Immature natural killer cell (primary cell): ENCODE results near the gene NTRK1. TPM values are rescaled to one million over a fixed set of nuclear protein-coding genes. Genes with fewer than 3 reads are reported as not detected.
"Not testable (repeated sequence)": the region's sequence is repeated elsewhere in the genome, so short reads cannot be mapped to it uniquely, and the experiment has no call there.

Experiments used
- DNase-seq, 3 donors: peaks; one replicate each; pipeline ENCODE4 v3.0.0; 2022; ENCODE audit warnings: mixed read lengths in 1 of 3
- H3K27ac Mint-ChIP-seq, 6 donors: one replicate each; pipeline ENCODE4 v1.8.0; 2020; ENCODE audit warnings: mixed read lengths in 6 of 6, mild to moderate bottlenecking in 5 of 6, inconsistent platforms in 4 of 6, moderate library complexity in 3 of 6
- H3K27me3 Mint-ChIP-seq, 3 donors: one replicate each; pipeline ENCODE4 v1.8.0; 2020 to 2021; ENCODE audit warnings: low read depth in 3 of 3, mild to moderate bottlenecking in 3 of 3, mixed read lengths in 3 of 3, moderate library complexity in 3 of 3, inconsistent platforms in 1 of 3
- H3K36me3 Mint-ChIP-seq, 3 donors: one replicate each; pipeline ENCODE4 v1.8.0; 2020; ENCODE audit warnings: mixed read lengths in 3 of 3, inconsistent platforms in 2 of 3, mild to moderate bottlenecking in 2 of 3
- H3K4me1 Mint-ChIP-seq, 2 donors: one replicate each; pipeline ENCODE4 v1.8.0; 2020; ENCODE audit warnings: inconsistent platforms in 2 of 2, mild to moderate bottlenecking in 2 of 2, mixed read lengths in 2 of 2, moderate library complexity in 1 of 2
- H3K4me3 Mint-ChIP-seq, 5 donors: one replicate each; pipeline ENCODE4 v1.8.0; 2020; ENCODE audit warnings: mild to moderate bottlenecking in 5 of 5, mixed read lengths in 5 of 5, inconsistent platforms in 3 of 5, moderate library complexity in 3 of 5
- H3K9me3 Mint-ChIP-seq, 6 donors: one replicate each; pipeline ENCODE4 v1.8.0; 2020; ENCODE audit warnings: mild to moderate bottlenecking in 6 of 6, mixed read lengths in 6 of 6, inconsistent platforms in 4 of 6, moderate library complexity in 3 of 6
- polyA plus RNA-seq, 3 donors: library from polyadenylated mRNA; unstranded; fragments of 300-500 nt; fragmentation: Illumina TruSeq; gene quantifications; one replicate each; pipeline ENCODE4 v1.2.3, GENCODE V29; 2021

NTRK1 gene
- polyA plus RNA-seq, 3 donors from 2014 or later = 0.71 TPM; not detected in 2

DNA sequence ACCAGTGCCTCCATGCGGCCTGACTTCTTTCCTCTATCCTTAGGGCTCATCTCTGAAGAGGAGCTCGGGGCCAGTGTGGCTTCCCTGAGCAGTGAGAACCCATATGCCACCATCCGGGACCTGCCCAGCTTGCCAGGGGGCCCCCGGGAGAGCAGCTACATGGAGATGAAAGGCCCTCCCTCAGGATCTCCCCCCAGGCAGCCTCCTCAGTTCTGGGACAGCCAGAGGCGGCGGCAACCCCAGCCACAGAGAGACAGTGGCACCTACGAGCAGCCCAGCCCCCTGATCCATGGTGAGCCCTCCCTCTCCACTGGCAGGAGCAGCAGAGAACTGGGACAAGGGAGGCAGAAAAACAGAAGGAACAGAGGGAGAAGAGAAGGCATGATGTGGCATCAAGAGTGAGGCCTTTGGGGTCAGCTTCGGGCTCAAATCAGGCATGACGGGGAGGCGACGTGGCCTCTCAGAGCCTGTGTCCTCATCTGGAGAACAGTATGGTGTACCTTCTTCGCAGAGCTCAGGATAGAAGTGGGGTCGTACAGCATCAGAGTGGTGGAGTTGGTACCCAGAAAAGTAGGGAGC is 53.2 kb downstream of the NTRK1 start:
- no peak overlapping the region for H3K4me3 Mint-ChIP-seq
- H3K27me3 Mint-ChIP-seq = peaks cover 8 to 19% (median 8%) of the 10 kb centered on the region in 3 donors
- no peak for DNase-seq
- H3K27ac Mint-ChIP-seq = no peak overlapping the region
- no peaks in the 10 kb centered on the region for H3K36me3 Mint-ChIP-seq
- no peaks in the 10 kb centered on the region for H3K9me3 Mint-ChIP-seq
- no peaks in the 10 kb centered on the region for H3K4me1 Mint-ChIP-seq

DNA sequence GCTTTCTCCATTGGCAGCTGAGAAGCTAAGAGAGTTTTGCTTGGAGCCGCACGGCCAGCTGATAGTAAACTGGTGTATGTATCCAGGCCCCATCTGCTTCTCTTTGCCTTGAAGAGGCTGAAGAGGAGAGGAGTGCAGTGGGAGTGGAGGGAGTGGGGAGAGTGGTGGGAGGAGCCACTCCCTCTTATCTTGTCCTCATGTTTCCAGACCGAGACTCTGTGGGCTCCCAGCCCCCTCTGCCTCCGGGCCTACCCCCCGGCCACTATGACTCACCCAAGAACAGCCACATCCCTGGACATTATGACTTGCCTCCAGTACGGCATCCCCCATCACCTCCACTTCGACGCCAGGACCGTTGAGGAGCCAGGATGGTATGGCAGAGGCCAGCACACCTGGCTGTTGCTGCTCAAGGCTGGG is 53.8 kb downstream of the NTRK1 start:
- Mint-ChIP-seq H3K27ac (no peak overlapping the region), H3K27me3 (peaks cover 8 to 19% (median 9%) of the 10 kb centered on the region in 3 donors), H3K9me3 (no peaks in the 10 kb centered on the region), H3K36me3 (no peaks in the 10 kb centered on the region), H3K4me1 (no peaks in the 10 kb centered on the region), H3K4me3 (no peak overlapping the region)
- no peak for DNase-seq

- peaks cover 0 to 3% of the 10 kb centered on the region in 2 donors for H3K4me1 Mint-ChIP-seq
- H3K9me3 Mint-ChIP-seq = peaks cover 0 to 4% (median 0%) of the 10 kb centered on the region in 6 donors
- H3K27me3 Mint-ChIP-seq = peaks cover 17 to 35% (median 26%) of the 10 kb centered on the region in 3 donors
- peak within 1 kb of the TSS in 1 of 5 donors; percentile 48 for H3K4me3 Mint-ChIP-seq
- no peak within 1 kb of the TSS for H3K27ac Mint-ChIP-seq
- no peaks in the 10 kb centered on the region for H3K36me3 Mint-ChIP-seq
- peak; percentile 16 to 32 (median 24) for DNase-seq
Measured at GRCh38 chr1:156920233-156921052, 59.8 kb downstream of the NTRK1 start, which contains the start of gene LRRC71. LRRC71 (plus strand) TSS chr1:156920632; CDS start chr1:156920804, 172 bp downstream.

DNA sequence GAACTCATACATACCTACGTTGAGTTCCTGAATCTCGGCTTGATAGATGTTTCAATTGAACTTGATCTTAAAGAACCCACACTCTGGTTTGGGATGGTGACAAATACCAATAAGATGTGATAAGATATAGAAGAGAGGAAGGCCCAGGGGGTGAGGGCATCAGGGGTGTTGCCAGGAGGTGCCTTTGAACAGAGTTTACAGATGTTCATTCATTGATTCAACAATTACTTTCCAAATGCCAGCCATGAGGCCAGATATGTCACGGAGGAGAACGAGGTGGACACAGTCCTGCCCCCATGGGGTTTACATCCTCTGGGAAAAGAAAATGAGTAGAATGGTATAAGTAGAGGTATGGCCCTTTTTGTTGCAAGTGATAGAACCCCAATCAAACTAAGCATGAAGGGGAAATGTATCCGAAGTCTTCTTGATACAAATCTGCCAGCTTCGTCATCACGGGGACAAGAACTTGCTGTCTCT is 60.4 kb downstream of the NTRK1 start:
- peaks cover 0 to 4% (median 0%) of the 10 kb centered on the region in 6 donors for H3K9me3 Mint-ChIP-seq
- no peak for DNase-seq
- H3K27me3 Mint-ChIP-seq = peaks cover 15 to 35% (median 28%) of the 10 kb centered on the region in 3 donors
- peak overlapping the region in 1 of 5 donors; percentile 48 for H3K4me3 Mint-ChIP-seq
- H3K27ac Mint-ChIP-seq = no peak overlapping the region
- peaks cover 0 to 3% of the 10 kb centered on the region in 2 donors for H3K4me1 Mint-ChIP-seq
- no peaks in the 10 kb centered on the region for H3K36me3 Mint-ChIP-seq

DNA sequence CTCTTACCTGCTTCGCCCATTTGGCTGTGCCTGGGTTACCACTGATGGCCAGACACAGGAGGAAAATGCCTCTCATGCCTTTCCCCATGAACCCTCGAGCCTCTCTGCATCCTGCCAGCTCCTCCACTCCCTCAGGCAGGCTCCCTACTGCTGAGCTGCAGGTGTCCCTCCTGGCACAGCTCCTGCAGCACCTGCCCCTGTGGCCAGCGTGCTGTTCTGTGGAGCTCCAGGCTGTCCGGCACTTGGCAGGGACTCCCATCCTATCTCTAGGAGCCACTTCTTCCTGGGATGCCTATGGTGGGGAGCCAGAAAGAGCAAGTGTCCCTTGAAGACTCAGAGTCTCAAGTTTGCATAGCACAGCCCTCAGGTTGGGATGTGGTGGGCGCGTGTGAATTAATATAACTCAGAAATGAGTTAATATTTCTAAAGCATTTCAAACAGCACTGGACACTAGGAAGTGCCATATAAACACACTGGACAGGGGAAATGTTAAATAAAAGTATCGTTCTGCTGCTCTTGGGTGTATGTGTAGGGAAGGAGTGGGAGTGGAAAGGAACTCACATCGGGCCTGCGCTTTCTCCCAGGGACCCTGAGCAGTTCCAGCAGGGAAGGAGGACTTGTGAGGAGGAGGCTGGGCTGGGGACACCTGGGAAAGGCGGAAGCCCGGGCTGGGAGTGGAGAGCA is 62.5 kb downstream of the NTRK1 start:
- no peak for DNase-seq
- Mint-ChIP-seq H3K27ac (no peak overlapping the region), H3K36me3 (peaks cover 0 to 3% (median 2%) of the 10 kb centered on the region in 3 donors), H3K27me3 (peaks cover 19 to 42% (median 30%) of the 10 kb centered on the region in 3 donors), H3K4me1 (peaks cover 3 to 6% of the 10 kb centered on the region in 2 donors), H3K9me3 (peaks cover 0 to 4% (median 0%) of the 10 kb centered on the region in 6 donors), H3K4me3 (peak overlapping the region in 2 of 5 donors; percentile 10 to 43)

DNA sequence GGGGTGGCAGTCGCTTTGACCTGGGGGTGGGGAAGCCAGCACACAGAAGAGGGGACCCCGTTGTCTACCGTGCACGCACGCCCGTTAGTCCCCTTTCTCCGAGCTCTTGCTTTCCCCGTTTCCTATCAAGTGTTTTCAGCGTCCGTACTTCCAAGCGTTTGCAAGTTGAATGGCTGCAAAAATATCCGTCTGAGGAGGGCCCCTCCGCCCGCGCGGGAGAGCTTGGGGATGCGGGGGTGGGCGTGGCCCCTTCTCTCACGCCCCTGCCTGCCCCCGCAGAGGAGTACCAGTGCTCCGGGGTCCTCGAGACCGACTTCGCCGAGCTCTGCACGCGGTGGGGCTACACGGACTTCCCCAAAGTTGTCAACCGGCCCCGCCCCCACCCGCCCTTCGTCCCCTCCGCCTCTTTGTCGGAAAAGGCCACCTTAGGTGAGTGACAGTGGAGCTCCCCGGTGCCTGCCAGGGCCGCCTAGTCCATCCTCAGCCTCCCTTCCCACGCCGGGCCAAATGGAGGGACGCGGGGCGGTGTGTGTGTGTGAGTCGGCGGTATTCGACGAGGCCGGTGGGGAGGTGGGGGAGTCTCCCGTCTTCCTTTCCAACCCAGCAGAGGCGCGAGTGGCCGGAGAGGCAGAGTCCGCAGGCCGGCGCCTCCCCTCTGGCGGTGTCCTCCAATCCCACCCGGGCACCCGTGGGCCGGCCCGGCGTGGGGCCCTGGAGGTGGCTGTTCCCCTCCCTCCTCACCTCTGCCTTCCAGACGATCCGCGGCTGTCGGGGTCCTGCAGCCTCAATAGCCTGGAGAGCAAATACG is 63.2 kb downstream of the NTRK1 start:
- Mint-ChIP-seq H3K27me3 (peaks cover 19 to 45% (median 24%) of the 10 kb centered on the region in 3 donors), H3K9me3 (peaks cover 0 to 4% (median 0%) of the 10 kb centered on the region in 6 donors), H3K36me3 (peaks cover 0 to 4% (median 3%) of the 10 kb centered on the region in 3 donors), H3K4me1 (peaks cover 6 to 7% of the 10 kb centered on the region in 2 donors), H3K27ac (no peak overlapping the region), H3K4me3 (no peak overlapping the region)
- DNase-seq = no peak

DNA sequence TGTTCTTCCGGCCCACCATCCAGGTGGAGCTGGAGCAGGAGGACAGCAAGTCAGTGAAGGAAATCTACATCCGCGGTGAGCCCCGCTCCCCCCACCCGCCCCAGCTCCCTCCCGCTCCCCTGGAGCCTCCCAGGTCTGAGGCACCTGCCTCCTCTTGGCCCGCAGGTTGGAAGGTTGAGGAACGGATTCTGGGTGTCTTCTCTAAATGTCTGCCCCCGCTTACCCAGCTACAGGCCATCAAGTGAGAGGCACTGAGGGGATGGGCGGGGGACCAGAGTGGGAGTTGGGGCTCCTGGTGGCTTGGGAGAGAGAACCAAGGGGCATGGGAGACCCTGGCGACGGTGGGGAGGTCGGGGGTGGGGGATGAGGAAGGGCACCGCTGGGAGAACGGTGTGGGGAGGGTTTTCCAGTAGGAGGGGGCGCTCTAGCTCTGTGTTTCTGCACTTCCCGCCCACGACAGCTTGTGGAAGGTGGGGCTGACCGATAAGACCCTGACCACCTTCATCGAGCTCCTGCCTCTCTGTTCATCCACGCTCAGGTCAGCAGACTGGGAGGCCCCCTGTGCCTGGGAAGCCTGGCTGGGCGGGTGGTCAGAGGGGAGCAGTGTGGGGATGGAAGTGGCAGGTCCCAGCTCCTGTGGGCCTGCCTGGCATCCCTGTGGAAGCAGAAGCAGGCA is 64.0 kb downstream of the NTRK1 start:
- Mint-ChIP-seq H3K4me1 (peaks cover 6 to 7% of the 10 kb centered on the region in 2 donors), H3K27ac (no peak overlapping the region), H3K27me3 (peaks cover 17 to 50% (median 26%) of the 10 kb centered on the region in 3 donors), H3K9me3 (peaks cover 0 to 4% (median 0%) of the 10 kb centered on the region in 6 donors), H3K4me3 (peak overlapping the region in 1 of 5 donors; percentile 12), H3K36me3 (peaks cover 0 to 4% (median 3%) of the 10 kb centered on the region in 3 donors)
- DNase-seq = no peak

GRCh38 chr1:156925154-156926010 is 64.7 kb downstream of the NTRK1 start:
- peaks cover 0 to 4% (median 0%) of the 10 kb centered on the region in 6 donors for H3K9me3 Mint-ChIP-seq
- no peak overlapping the region for H3K27ac Mint-ChIP-seq
- peaks cover 6 to 7% of the 10 kb centered on the region in 2 donors for H3K4me1 Mint-ChIP-seq
- peaks cover 17 to 45% (median 24%) of the 10 kb centered on the region in 3 donors for H3K27me3 Mint-ChIP-seq
- DNase-seq = no peak
- H3K36me3 Mint-ChIP-seq = peaks cover 0 to 4% (median 3%) of the 10 kb centered on the region in 3 donors
- peak overlapping the region in 1 of 5 donors; percentile 9 for H3K4me3 Mint-ChIP-seq

DNA sequence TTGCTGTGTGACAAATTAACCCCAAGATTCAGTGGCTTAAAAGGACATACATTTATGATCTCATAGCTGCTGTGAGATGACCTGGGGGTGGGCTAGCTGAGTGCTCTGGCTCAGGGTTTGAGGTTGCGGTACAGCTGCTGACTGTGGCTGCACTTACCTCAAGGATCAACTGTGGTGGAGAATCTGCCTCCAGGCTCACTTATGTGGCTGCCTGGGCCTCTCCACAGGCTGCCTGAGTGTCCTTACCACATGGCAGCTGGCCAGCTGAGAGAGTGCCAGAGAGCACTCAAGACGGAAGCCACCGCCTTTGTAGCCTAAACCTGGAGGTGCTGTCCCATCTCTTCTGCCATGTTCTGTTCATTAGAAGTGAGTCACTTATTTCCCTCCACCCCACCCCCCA is 65.5 kb downstream of the NTRK1 start:
- Mint-ChIP-seq H3K9me3 (peaks cover 0 to 1% (median 0%) of the 10 kb centered on the region in 6 donors), H3K36me3 (peaks cover 0 to 4% (median 3%) of the 10 kb centered on the region in 3 donors), H3K27ac (no peak overlapping the region), H3K4me3 (no peak overlapping the region), H3K27me3 (peaks cover 17 to 45% (median 21%) of the 10 kb centered on the region in 3 donors), H3K4me1 (peaks cover 6 to 7% of the 10 kb centered on the region in 2 donors)
- peak; percentile 7 to 27 (median 11) for DNase-seq

DNA sequence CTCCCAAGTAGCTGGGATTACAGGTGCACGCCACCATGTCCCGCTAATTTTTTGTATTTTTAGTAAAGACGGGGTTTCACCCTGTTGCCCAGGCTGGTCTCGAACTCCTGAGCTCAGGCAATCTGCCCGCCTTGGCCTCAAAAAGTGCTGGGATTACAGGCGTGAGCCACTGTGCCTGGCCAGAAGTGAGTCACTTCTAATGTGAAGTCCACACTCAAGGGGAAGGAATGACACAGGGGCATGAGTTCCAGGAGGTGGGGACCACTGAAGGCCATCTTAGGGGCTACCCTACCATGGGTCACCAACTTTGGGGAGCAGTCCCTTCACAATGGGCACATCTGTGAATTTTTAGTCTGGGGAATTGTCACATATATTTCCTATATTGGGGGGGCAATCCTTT is 66.0 kb downstream of the NTRK1 start:
- H3K9me3 Mint-ChIP-seq, H3K4me3 Mint-ChIP-seq, H3K36me3 Mint-ChIP-seq, H3K27ac Mint-ChIP-seq, DNase-seq, H3K4me1 Mint-ChIP-seq: not testable (repeated sequence)
- peaks cover 16 to 47% (median 17%) of the 10 kb centered on the region in 3 donors for H3K27me3 Mint-ChIP-seq

- peaks cover 13 to 44% (median 14%) of the 10 kb centered on the region in 3 donors for H3K27me3 Mint-ChIP-seq
- H3K27ac Mint-ChIP-seq = no peak overlapping the region
- H3K9me3 Mint-ChIP-seq = peaks cover 0 to 1% (median 0%) of the 10 kb centered on the region in 6 donors
- peaks cover 0 to 4% (median 3%) of the 10 kb centered on the region in 3 donors for H3K36me3 Mint-ChIP-seq
- H3K4me3 Mint-ChIP-seq = peak overlapping the region in 1 of 5 donors; percentile 4
- DNase-seq = peak; percentile 14 to 30 (median 25)
- H3K4me1 Mint-ChIP-seq = peaks cover 7 to 9% of the 10 kb centered on the region in 2 donors
Measured at GRCh38 chr1:156927215-156928042, 66.8 kb downstream of the NTRK1 start.
